ENCODE results near the gene FAM78B.

- no peak for TF ChIP-seq EZH2 (IDR thresholded peaks at IDR 0.05)
- TF ChIP-seq POLR2AphosphoS5 (IDR thresholded peaks at IDR 0.05; ENCODE audit: borderline replicate concordance, low read depth, low read length), result no peak
Observed at GRCh38 chr1:166169182-166169581, 2.4 kb upstream of the FAM78B start.
